ENCODE results near the gene ATAD3A. TPM values are rescaled to one million over a fixed set of nuclear protein-coding genes. Genes with fewer than 3 reads are reported as not detected.
A peak's percentile ranks its signal among the peaks of the same experiment; 100 is the strongest.
"Not testable (repeated sequence)": the region's sequence is repeated elsewhere in the genome, so short reads cannot be mapped to it uniquely, and the experiment has no call there.

ATAD3A gene
- 26.2 TPM for total RNA-seq
- long read RNA-seq, transcript ATAD3A-203 (16 exons, 2,492 nt): major isoform, 9 of 35 reads
- long read RNA-seq, partial matches to known transcripts: 15 of 35 reads
- long read RNA-seq, other reads (novel, unspliced or antisense): 10 of 35 reads

- peak; percentile 99 for DNase-seq (ENCODE audit: low spot score)
Measured at GRCh38 chr1:1511533-1512285, at the start of gene ATAD3A. ATAD3A (plus strand) TSS chr1:1512162; CDS start chr1:1512269, 107 bp downstream.

- no peak for DNase-seq (ENCODE audit: low spot score)
Measured at GRCh38 chr1:1462318-1462966, 49.5 kb upstream of the ATAD3A start.

GRCh38 chr1:1463312-1463711 is 48.6 kb upstream of the ATAD3A start:
- DNase-seq (ENCODE audit: low spot score): no peak

GRCh38 chr1:1468196-1468985 is 43.6 kb upstream of the ATAD3A start:
- not testable (repeated sequence) for DNase-seq (ENCODE audit: low spot score)

- DNase-seq (ENCODE audit: low spot score): no peak
Measured at GRCh38 chr1:1470626-1471388, 41.2 kb upstream of the ATAD3A start.

GRCh38 chr1:1471389-1472052 is 40.4 kb upstream of the ATAD3A start, which contains the start of gene ATAD3B:
ATAD3B (plus strand) TSS chr1:1471765; CDS start chr1:1471885, 120 bp downstream.
- peak; percentile 94 for DNase-seq (ENCODE audit: low spot score)

- DNase-seq (ENCODE audit: low spot score): not testable (repeated sequence)
Measured at GRCh38 chr1:1472053-1472876, 39.7 kb upstream of the ATAD3A start.

GRCh38 chr1:1476011-1476410 is 36.0 kb upstream of the ATAD3A start:
- DNase-seq (ENCODE audit: low spot score): not testable (repeated sequence)

- no peak for DNase-seq (ENCODE audit: low spot score)
Measured at GRCh38 chr1:1477206-1477605, 34.8 kb upstream of the ATAD3A start.

- no peak for DNase-seq (ENCODE audit: low spot score)
Measured at GRCh38 chr1:1479547-1480487, 32.1 kb upstream of the ATAD3A start.

- DNase-seq (ENCODE audit: low spot score): not testable (repeated sequence)
Measured at GRCh38 chr1:1480488-1480867, 31.5 kb upstream of the ATAD3A start.

- not testable (repeated sequence) for DNase-seq (ENCODE audit: low spot score)
Measured at GRCh38 chr1:1481811-1482210, 30.2 kb upstream of the ATAD3A start.

GRCh38 chr1:1482856-1483255 is 29.1 kb upstream of the ATAD3A start:
- no peak for DNase-seq (ENCODE audit: low spot score)

- DNase-seq (ENCODE audit: low spot score): no peak
Measured at GRCh38 chr1:1483714-1484113, 28.2 kb upstream of the ATAD3A start.

- DNase-seq (ENCODE audit: low spot score): not testable (repeated sequence)
Measured at GRCh38 chr1:1484976-1485750, 26.8 kb upstream of the ATAD3A start.

GRCh38 chr1:1485755-1486317 is 26.1 kb upstream of the ATAD3A start:
- DNase-seq (ENCODE audit: low spot score): not testable (repeated sequence)

GRCh38 chr1:1487701-1488100 is 24.3 kb upstream of the ATAD3A start:
- DNase-seq (ENCODE audit: low spot score): no peak
